ENCODE results near the gene HNRNPA2B1. TPM values are rescaled to one million over a fixed set of nuclear protein-coding genes. Genes with fewer than 3 reads are reported as not detected.

Gene HNRNPA2B1
- 100 to 1,000 TPM; 196 to 279 (median 208) TPM for total RNA-seq

DNA sequence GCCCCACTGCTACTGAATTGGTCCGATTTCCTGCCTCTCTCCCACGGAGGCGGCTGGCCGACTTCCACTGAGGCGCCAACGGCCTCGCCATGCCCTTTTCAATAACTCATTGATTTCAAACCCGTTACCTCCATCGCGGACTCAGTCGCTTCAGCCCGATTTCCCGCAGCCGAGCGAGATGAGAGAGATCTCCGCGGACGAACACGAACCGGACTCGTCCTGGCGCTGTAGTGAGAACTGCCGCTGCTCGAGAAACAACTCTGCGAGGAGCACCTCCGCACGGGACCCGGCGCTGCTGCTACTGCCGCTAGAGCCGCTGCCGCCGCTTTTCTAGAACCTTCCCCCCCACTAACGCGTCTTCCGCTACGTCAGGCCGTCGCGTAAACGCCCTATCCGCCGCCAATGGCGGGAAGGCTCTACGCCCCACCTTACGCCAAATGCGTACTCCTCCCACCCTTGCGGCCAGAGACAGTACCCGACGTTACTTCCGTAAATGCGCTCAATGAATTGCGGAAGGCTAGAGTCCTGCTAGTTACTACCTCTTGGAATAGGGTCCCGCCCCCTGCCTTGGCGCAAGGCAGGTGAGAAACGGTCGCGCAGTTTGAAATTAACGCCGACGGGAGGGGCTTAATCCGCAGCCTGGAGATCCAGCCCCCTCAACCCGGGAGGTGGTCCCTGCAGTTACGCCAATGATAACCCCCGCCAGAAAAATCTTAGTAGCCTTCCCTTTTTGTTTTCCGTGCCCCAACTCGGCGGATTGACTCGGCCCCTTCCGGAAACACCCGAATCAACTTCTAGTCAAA is at the start of gene HNRNPA2B1:
TSS of gene HNRNPA2B1 (minus strand) at position 303 of the 803 bp plus-strand sequence. CDS start at position 134, 169 bp downstream.
- no peak for TF ChIP-seq CTCF (IDR thresholded peaks at IDR 0.05; ENCODE audit: low read depth)

DNA sequence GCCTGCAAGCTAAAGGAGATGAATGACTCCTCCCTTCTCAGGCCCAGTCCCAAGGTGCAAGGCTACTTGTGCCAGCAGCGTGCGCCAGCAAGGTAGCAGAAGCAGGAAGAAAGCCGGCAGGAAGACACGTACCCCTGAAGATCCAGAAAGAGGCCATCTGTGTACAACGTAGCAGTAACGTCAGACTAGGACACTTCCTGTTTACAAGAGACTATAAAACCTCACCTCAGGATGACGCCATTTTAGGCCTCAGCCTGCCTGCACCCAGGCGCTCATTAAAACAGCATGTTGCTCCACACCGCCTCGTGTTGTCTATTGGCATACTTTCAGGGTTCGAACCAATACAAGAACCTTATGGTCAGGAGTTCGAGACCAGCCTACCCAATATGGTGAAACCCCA is 49.7 kb upstream of the HNRNPA2B1 start:
- no peak for TF ChIP-seq CTCF (IDR thresholded peaks at IDR 0.05; ENCODE audit: low read depth)

DNA sequence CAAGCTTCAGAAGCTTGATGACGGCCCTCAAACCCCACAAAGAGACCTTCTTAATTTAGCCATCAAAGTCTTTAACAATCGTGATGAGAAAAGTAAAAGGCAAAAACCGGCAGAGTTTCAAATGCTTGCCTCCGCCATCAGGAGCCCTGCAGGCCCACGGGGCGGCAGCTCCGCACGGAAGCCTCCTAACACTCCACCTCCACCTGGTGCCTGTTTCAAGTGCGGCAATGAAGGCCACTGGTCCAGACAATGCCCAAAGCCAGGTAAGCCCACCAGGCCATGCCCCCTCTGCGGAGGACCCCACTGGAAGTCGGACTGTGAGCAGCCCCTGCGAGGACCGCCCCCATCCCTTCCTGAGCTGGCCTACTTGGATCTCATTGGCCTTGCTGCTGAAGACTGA is 44.6 kb upstream of the HNRNPA2B1 start:
- no peak for TF ChIP-seq CTCF (IDR thresholded peaks at IDR 0.05; ENCODE audit: low read depth)

GRCh38 chr7:26238032-26238431 is 37.5 kb upstream of the HNRNPA2B1 start:
- TF ChIP-seq CTCF (IDR thresholded peaks at IDR 0.05; ENCODE audit: low read depth): no peak

DNA sequence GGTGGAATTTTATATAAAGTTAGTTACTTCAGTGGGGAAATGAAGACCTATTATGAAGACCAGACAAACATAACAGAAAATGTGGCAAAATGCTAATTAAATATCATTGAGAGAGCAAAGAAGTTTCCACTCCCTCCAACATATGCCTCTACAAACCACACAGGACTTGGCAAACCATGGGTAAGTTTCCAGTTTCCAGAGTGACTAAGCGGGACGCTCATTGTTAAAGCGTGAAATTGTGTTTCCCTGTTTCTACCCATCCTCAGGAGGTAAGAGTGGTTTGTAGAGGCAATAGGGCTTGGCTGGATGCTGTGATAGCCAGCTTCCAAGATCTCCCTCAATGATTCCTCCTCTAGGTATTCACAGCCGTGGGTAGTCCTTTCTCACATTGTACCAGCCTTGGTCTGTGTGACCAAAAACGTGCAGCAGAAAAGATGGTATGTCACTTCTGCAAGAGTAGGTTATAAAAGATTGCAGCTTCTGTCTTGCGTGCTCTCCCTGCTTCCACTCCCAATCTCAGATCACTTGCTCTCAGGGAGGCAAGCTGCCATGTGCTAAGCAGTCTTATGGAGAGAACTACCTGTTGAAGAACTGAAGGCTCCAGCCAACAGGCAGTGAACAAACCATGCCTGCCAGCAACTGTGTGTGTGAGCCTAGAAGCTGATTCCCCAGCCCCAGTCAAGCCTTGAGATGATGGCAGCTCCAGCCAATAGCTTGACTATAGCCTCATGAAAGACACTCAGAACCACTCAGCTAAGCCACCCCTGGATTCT is 36.7 kb upstream of the HNRNPA2B1 start:
- TF ChIP-seq CTCF (IDR thresholded peaks at IDR 0.05; ENCODE audit: low read depth): no peak

DNA sequence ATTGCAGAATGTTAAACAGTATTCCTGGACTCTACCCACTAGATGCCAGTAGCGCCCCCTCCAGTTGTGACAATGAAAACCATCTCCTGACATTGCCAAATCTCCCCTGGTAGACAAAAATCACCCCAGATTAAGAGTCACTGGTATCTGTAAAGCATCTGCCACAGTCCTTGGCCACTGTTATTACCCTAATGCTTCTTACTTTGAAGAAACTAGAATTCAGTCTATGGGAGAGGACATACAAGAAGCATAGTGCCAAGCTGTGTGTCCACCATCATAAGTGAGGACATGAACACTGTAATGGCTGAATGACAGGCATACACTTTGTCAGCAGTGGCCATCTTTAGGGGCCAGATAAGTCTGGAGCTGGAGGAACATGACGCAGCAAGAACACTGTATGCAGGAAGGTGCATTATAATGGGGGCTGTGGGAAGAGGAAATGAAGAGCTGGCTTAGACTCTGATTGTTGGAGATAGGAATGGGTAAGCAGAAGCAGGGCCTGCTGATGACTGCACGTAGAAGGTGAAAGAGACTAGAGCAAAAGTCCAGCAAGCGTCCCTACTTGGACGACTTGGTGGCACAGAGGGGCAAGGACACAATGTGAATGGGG is 33.5 kb upstream of the HNRNPA2B1 start:
- TF ChIP-seq CTCF (IDR thresholded peaks at IDR 0.05; ENCODE audit: low read depth): no peak

DNA sequence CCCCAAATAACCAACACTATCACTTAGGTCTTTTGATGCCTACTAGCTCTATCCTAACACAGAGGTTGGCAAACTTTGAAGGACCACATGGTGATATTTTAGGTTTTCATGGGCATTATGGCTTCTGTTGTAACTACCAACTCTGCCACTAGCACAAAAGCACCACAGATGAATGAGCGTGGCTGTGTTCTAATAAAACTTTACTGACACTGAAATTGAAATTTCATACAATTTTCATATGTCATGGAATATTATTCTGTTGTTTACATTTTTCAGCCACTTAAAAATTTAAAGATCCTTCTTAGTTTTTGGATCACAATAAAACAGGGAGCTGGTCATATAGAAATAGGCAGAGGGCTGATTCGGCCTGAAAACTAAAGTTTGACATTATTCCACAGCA is 27.4 kb upstream of the HNRNPA2B1 start:
- TF ChIP-seq CTCF (IDR thresholded peaks at IDR 0.05; ENCODE audit: low read depth): no peak
